Measurements from ENCODE around the gene FGF1.

FGF1 gene

GRCh38 chr5:142692321-142692894 lies 6.5 kb upstream of the FGF1 start:
- ATAC-seq: no peak
- no peak for TF ChIP-seq TOX (CRISPR knock-in tag; IDR thresholded peaks at IDR 0.05; ENCODE audit: borderline replicate concordance)
- no peak for TF ChIP-seq CSRNP3 (CRISPR knock-in tag; IDR thresholded peaks at IDR 0.05)
- no peak for TF ChIP-seq ZNF70 (CRISPR knock-in tag; IDR thresholded peaks at IDR 0.05)

GRCh38 chr5:142690667-142691066 lies 4.8 kb upstream of the FGF1 start:
- TF ChIP-seq OSR1 (CRISPR knock-in tag; IDR thresholded peaks at IDR 0.05) (no peak), ZNF70 (CRISPR knock-in tag; IDR thresholded peaks at IDR 0.05) (peak; percentile 64; the same call in 1 of the 2 replicates)
- no peak for ATAC-seq

- TF ChIP-seq CSDC2 (CRISPR knock-in tag; IDR thresholded peaks at IDR 0.05) (no peak), PATZ1 (CRISPR knock-in tag; IDR thresholded peaks at IDR 0.05; ENCODE audit: borderline replicate concordance) (no peak), TCF4 (CRISPR knock-in tag; IDR thresholded peaks at IDR 0.05; ENCODE audit: borderline replicate concordance) (peak; percentile 53; the same call in 1 of the 2 replicates), CREB5 (CRISPR knock-in tag; IDR thresholded peaks at IDR 0.05; ENCODE audit: low read depth) (no peak), ZFP3 (CRISPR knock-in tag; IDR thresholded peaks at IDR 0.05) (no peak), ZNF565 (CRISPR knock-in tag; conservative IDR thresholded peaks at IDR 0.05; ENCODE audit: low read depth) (no peak), ISL1 (CRISPR knock-in tag; IDR thresholded peaks at IDR 0.05) (peak; percentile 25; the same call in 1 of the 2 replicates), BACH2 (CRISPR knock-in tag; IDR thresholded peaks at IDR 0.05; ENCODE audit: borderline replicate concordance) (no peak), ZNF8 (CRISPR knock-in tag; IDR thresholded peaks at IDR 0.05) (no peak), POU6F1 (CRISPR knock-in tag; IDR thresholded peaks at IDR 0.05; ENCODE audit: borderline replicate concordance, low read depth) (no peak), GLIS3 (CRISPR knock-in tag; IDR thresholded peaks at IDR 0.05) (no peak), OSR1 (CRISPR knock-in tag; IDR thresholded peaks at IDR 0.05) (no peak), PPARA (CRISPR knock-in tag; IDR thresholded peaks at IDR 0.05; ENCODE audit: borderline replicate concordance) (no peak), RARB (CRISPR knock-in tag; IDR thresholded peaks at IDR 0.05) (no peak), ZNF70 (CRISPR knock-in tag; IDR thresholded peaks at IDR 0.05) (peak; percentile 67), TSHZ2 (CRISPR knock-in tag; IDR thresholded peaks at IDR 0.05) (peak; percentile 88), ESRRG (CRISPR knock-in tag; IDR thresholded peaks at IDR 0.05) (no peak), CSRNP3 (CRISPR knock-in tag; IDR thresholded peaks at IDR 0.05) (no peak), ARNTL (CRISPR knock-in tag; IDR thresholded peaks at IDR 0.05; ENCODE audit: borderline replicate concordance, low read depth) (no peak), ZFP30 (CRISPR knock-in tag; IDR thresholded peaks at IDR 0.05) (no peak)
- ATAC-seq: peak; percentile 17; the same call in 1 of the 3 replicates
These were observed 3.2 kb upstream of the FGF1 start for GRCh38 chr5:142689081-142689480.
